HCT116 (cell line): ENCODE results near the gene AKT3. TPM values are rescaled to one million over a fixed set of nuclear protein-coding genes. Genes with fewer than 3 reads are reported as not detected.

Experiments used
- ATAC-seq: fragments of 200-7000 bp; cut with Tn5 transposase; 2 replicates; pipeline ENCODE4 v1.9.1; 2020; ENCODE audit warnings: mild to moderate bottlenecking, moderate library complexity
- BruUV-seq: library from RNA; stranded (reverse); fragments of 400-500 nt; replicated peaks from 2 replicates; lab custom pipeline; 2021; lab: Mats Ljungman, UMichigan
- CTCF ChIA-PET: fragments of 300-600 bp; sonication (Branson Sonifier 250); formaldehyde crosslinking; loops from one replicate; lab custom pipeline; 2021; ENCODE audit warnings: antibody characterized with exemption; lab: Charles Lee
- POLR2A ChIA-PET: fragments of 300-600, 350-600 bp; sonication (Branson Sonifier 250); formaldehyde crosslinking; loops from one replicate; lab custom pipeline; 2021; ENCODE audit warnings: antibody characterized with exemption; lab: Charles Lee
- RAD21 ChIA-PET, 2 experiments: fragments of 300-600 bp; sonication (Branson Sonifier 250); formaldehyde crosslinking; loops; one replicate each; lab custom pipeline; 2023; ENCODE audit warnings: low total read pairs in 2 of 2; ENCODE audit not compliant: uncharacterized antibody in 2 of 2, unreplicated experiment in 2 of 2, low non-redundant PET in 1 of 2; lab: Charles Lee
- DNase-seq: peaks from one replicate; pipeline ENCODE4 v3.0.0-alpha.2; 2010; ENCODE audit warnings: low read depth, low spot score
- H2AFZ ChIP-seq: fragments of 200-600 bp; shearing (Covaris generic), sonication (generic); 2 replicates; pipeline ENCODE4 v1.6.1; 2017; ENCODE audit warnings: low read depth, mixed run types, mixed read lengths, antibody characterized with exemption, low read length; ENCODE audit not compliant: poor library complexity, severe bottlenecking
- H3K27ac ChIP-seq: 2 replicates; pipeline ENCODE4 v1.5.1; 2012; ENCODE audit warnings: low read depth, low read length
- H3K27me3 ChIP-seq: fragments of 200-600 bp; sonication (generic); 2 replicates; pipeline ENCODE4 v1.6.1; 2016; ENCODE audit warnings: mixed run types, low read length, mixed read lengths; ENCODE audit not compliant: insufficient read depth
- H3K36me3 ChIP-seq, 2 experiments: fragments of 200-500 bp in 1 of 2; fragments of 200-600 bp in 1 of 2; sonication (Bioruptor generic) in 1 of 2; sonication (generic) in 1 of 2; 2 replicates each; pipeline versions ENCODE4 v1.5.1 to v1.6.1; 2014 to 2016; ENCODE audit warnings: low read length in 2 of 2, inconsistent platforms in 1 of 2, mixed read lengths in 1 of 2, mixed run types in 1 of 2; ENCODE audit not compliant: insufficient read depth in 2 of 2, control insufficient read depth in 1 of 2
- H3K4me1 ChIP-seq, 2 experiments: fragments of 200-600 bp in 1 of 2; sonication (generic) in 1 of 2; 2 replicates each; pipeline versions ENCODE4 v1.5.1 to v1.6.1; 2012 to 2017; ENCODE audit warnings: low read length in 2 of 2, inconsistent platforms in 1 of 2, mild to moderate bottlenecking in 1 of 2, mixed read lengths in 1 of 2, mixed run types in 1 of 2, moderate library complexity in 1 of 2; ENCODE audit not compliant: insufficient read depth in 2 of 2, control insufficient read depth in 1 of 2
- H3K4me2 ChIP-seq: fragments of 200-600 bp; sonication (generic); 2 replicates; pipeline ENCODE4 v1.6.1; 2017; ENCODE audit warnings: mixed run types, low read length, mixed read lengths
- H3K4me3 ChIP-seq, 2 experiments: fragments of 200-600 bp in 1 of 2; sonication (generic) in 1 of 2; replicated peaks in 1 of 2; 2 replicates each; pipeline ENCODE4 v1.5.1; 2011 to 2016; ENCODE audit warnings: low read length in 2 of 2, control low read depth in 1 of 2, low read depth in 1 of 2, mild to moderate bottlenecking in 1 of 2, mixed read lengths in 1 of 2, mixed run types in 1 of 2
- H3K79me2 ChIP-seq: fragments of 200-600 bp; sonication (generic); 2 replicates; pipeline ENCODE4 v1.6.1; 2017; ENCODE audit warnings: mild to moderate bottlenecking, mixed run types, low read length, moderate library complexity, mixed read lengths; ENCODE audit not compliant: insufficient read depth
- H3K9ac ChIP-seq: fragments of 200-600 bp; sonication (generic); 2 replicates; pipeline ENCODE4 v1.6.1; 2016; ENCODE audit warnings: low read length, mixed read lengths
- H3K9me2 ChIP-seq: fragments of 200-600 bp; sonication (generic), shearing (Covaris generic); 2 replicates; pipeline ENCODE4 v1.6.1; 2017; ENCODE audit warnings: mixed run types, mild to moderate bottlenecking, moderate library complexity; ENCODE audit not compliant: insufficient read depth
- H3K9me3 ChIP-seq, 2 experiments: fragments of 200-500 bp in 1 of 2; fragments of 200-600 bp in 1 of 2; sonication (Bioruptor generic) in 1 of 2; sonication (generic) in 1 of 2; 2 replicates each; pipeline ENCODE4 v1.6.1; 2014 to 2017; ENCODE audit warnings: low read length in 2 of 2, mixed read lengths in 2 of 2, inconsistent platforms in 1 of 2, low read depth in 1 of 2, mild to moderate bottlenecking in 1 of 2, mixed run types in 1 of 2, moderate library complexity in 1 of 2; ENCODE audit not compliant: control insufficient read depth in 1 of 2, insufficient read depth in 1 of 2
- H4K20me1 ChIP-seq: fragments of 200-600 bp; sonication (generic), shearing (Covaris generic); 2 replicates; pipeline ENCODE4 v1.6.1; 2017; ENCODE audit warnings: mixed run types, mild to moderate bottlenecking, moderate library complexity; ENCODE audit not compliant: insufficient read depth
- CEBPB ChIP-seq: IDR thresholded peaks from 2 replicates; pipeline ENCODE4 v1.6.1; 2012; ENCODE audit warnings: low read depth
- ELF1 ChIP-seq: IDR thresholded peaks from 2 replicates; pipeline ENCODE4 v1.6.1; 2012; ENCODE audit warnings: low read depth, borderline replicate concordance
- EZH2phosphoT487 ChIP-seq: fragments of 200-600 bp; IDR thresholded peaks from 2 replicates; pipeline ENCODE4 v1.6.1; 2018; ENCODE audit warnings: antibody characterized with exemption, borderline replicate concordance
- FOSL1 ChIP-seq: IDR thresholded peaks from 2 replicates; pipeline ENCODE4 v1.6.1; 2012; ENCODE audit warnings: low read depth
- JUND ChIP-seq: IDR thresholded peaks from 2 replicates; pipeline ENCODE4 v1.6.1; 2012
- POLR2A ChIP-seq: IDR thresholded peaks from 2 replicates; pipeline ENCODE4 v1.7.0; 2011; ENCODE audit warnings: borderline replicate concordance; ENCODE audit not compliant: insufficient read depth, insufficient read length; ENCODE audit errors: extremely low read depth
- POLR2AphosphoS5 ChIP-seq: IDR thresholded peaks from 2 replicates; pipeline ENCODE4 v1.6.1; 2011; ENCODE audit warnings: mild to moderate bottlenecking, low read depth, low read length, moderate library complexity
- TCF7L2 ChIP-seq: IDR thresholded peaks from 2 replicates; pipeline ENCODE4 v1.7.0; 2011; ENCODE audit warnings: borderline replicate concordance, inconsistent platforms; ENCODE audit not compliant: insufficient read depth, insufficient read length; ENCODE audit errors: extremely low read depth
- ZFX ChIP-seq: fragments of 450-650 bp; IDR thresholded peaks from 2 replicates; pipeline ENCODE4 v1.6.1; 2017
- intact Hi-C: fragments of 100-400 bp; cut with micrococcal nuclease; formaldehyde crosslinking; loops from 2 replicates; pipeline ENCODE4 v1.10.0; 2022
- total RNA-seq: library from RNA; stranded (reverse); gene quantifications from one replicate; pipeline ENCODE4 v1.2.1, GENCODE V29; 2021; ENCODE audit not compliant: unreplicated experiment
- TF ChIP-seq, protein P1 (sequence below): IDR thresholded peaks from 2 replicates; pipeline ENCODE4 v1.6.1; 2011; ENCODE audit warnings: mild to moderate bottlenecking, low read length, moderate library complexity; ENCODE audit not compliant: insufficient replicate concordance; ENCODE audit errors: extremely low read depth
- TF ChIP-seq, protein P2 (sequence below): IDR thresholded peaks from 2 replicates; pipeline ENCODE4 v1.6.1; 2012
- TF ChIP-seq, protein P3 (sequence below): IDR thresholded peaks from 2 replicates; pipeline ENCODE4 v1.6.1; 2012; ENCODE audit warnings: low read depth
- TF ChIP-seq, protein P4 (sequence below), 3 experiments: fragments of 200-600 bp in 1 of 3; sonication (generic) in 1 of 3; IDR thresholded peaks in 2 of 3; conservative IDR thresholded peaks in 1 of 3; 2 replicates each; pipeline ENCODE4 v1.5.1; 2012 to 2017; ENCODE audit warnings: low read depth in 2 of 3, low read length in 2 of 3, antibody characterized with exemption in 1 of 3, borderline replicate concordance in 1 of 3, control low read depth in 1 of 3, mild to moderate bottlenecking in 1 of 3, mixed read lengths in 1 of 3, mixed run types in 1 of 3, moderate library complexity in 1 of 3; ENCODE audit not compliant: insufficient read depth in 1 of 3
- TF ChIP-seq, protein P5 (sequence below): IDR thresholded peaks from 2 replicates; pipeline ENCODE4 v1.6.1; 2012

Gene AKT3
- total RNA-seq, 1 experiment from 2014 or later, result 0.49 TPM

DNA sequence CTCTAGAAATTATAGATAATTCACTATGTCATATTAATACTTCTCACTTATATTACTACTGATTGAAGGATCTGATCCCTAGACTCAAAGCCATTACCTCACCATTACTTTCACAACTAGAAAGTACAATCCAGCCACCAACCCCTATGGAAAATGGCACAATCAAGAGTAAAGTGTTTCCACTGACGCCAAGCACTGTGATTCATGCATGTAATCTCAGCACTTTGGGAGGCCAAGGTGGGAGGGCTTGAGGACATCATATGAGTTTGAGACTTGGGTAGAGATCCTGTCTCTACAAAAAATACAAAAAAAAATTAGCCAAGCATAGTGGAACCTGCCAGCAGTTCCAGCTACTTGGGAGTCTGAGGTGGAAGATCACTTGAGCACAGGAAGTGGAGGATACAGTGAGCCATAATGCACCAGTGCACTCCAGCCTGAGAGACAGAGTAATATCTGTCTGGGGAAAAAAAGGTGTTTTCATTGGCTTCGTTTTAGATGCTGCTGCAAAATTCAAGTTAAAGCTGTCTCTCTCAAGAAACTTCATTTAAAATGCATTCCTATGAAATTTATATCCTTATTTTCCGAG is 126.5 kb downstream of the AKT3 start (continued):
- no peak for TF ChIP-seq EZH2phosphoT487
- TF ChIP-seq, protein P1, sequence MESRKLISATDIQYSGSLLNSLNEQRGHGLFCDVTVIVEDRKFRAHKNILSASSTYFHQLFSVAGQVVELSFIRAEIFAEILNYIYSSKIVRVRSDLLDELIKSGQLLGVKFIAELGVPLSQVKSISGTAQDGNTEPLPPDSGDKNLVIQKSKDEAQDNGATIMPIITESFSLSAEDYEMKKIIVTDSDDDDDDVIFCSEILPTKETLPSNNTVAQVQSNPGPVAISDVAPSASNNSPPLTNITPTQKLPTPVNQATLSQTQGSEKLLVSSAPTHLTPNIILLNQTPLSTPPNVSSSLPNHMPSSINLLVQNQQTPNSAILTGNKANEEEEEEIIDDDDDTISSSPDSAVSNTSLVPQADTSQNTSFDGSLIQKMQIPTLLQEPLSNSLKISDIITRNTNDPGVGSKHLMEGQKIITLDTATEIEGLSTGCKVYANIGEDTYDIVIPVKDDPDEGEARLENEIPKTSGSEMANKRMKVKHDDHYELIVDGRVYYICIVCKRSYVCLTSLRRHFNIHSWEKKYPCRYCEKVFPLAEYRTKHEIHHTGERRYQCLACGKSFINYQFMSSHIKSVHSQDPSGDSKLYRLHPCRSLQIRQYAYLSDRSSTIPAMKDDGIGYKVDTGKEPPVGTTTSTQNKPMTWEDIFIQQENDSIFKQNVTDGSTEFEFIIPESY, result no peak
- TF ChIP-seq FOSL1, result no peak
- TF ChIP-seq POLR2A, result no peak
- no peak for TF ChIP-seq ZFX

DNA sequence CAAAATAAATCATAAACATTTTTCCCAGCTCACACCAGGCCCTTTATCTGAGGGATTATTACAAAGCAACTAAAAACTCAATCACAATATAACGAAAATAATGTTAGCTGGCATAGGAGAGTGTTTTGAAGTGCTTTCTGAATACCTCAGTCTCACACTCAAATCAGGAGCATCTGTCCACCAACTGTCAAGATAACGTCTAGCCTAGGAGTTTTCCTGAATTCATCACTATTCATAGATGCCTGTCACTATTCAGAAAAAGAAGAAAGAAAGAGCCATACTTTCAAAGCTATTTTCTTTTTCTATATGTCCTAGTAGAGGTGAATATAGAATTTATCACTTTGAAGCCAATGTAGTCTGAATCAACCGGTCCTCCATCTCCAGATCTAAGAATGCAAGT is 127.0 kb downstream of the AKT3 start:
- DNase-seq, result no peak
- BruUV-seq, result no TSS peak
- Histone ChIP-seq H3K36me3 (no peaks in the 10 kb centered on the region), H2AFZ (no peak overlapping the region), H3K79me2 (no peaks in the 10 kb centered on the region), H3K27ac (no peak overlapping the region), H3K4me2 (no peak overlapping the region), H3K9me3 (no peaks in the 10 kb centered on the region), H3K27me3 (peaks cover 12% of the 10 kb centered on the region), H3K9me2 (no peaks in the 10 kb centered on the region), H4K20me1 (no peaks in the 10 kb centered on the region), H3K4me3 (no peak overlapping the region), H3K9ac (no peak overlapping the region), H3K4me1 (no peaks in the 10 kb centered on the region)
- RAD21 ChIA-PET, result no interaction called here
- CTCF ChIA-PET, result no interaction called here
- POLR2A ChIA-PET, result no interaction called here
- ATAC-seq, result no peak
- intact Hi-C loops, result no loop called here
- TF ChIP-seq, protein P1, result no peak
- TF ChIP-seq, protein P2, sequence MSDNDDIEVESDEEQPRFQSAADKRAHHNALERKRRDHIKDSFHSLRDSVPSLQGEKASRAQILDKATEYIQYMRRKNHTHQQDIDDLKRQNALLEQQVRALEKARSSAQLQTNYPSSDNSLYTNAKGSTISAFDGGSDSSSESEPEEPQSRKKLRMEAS, result no peak
- TF ChIP-seq FOSL1 (no peak), POLR2AphosphoS5 (no peak), EZH2phosphoT487 (no peak), CEBPB (no peak), ELF1 (no peak), JUND (no peak), TCF7L2 (no peak)
- TF ChIP-seq, protein P3, sequence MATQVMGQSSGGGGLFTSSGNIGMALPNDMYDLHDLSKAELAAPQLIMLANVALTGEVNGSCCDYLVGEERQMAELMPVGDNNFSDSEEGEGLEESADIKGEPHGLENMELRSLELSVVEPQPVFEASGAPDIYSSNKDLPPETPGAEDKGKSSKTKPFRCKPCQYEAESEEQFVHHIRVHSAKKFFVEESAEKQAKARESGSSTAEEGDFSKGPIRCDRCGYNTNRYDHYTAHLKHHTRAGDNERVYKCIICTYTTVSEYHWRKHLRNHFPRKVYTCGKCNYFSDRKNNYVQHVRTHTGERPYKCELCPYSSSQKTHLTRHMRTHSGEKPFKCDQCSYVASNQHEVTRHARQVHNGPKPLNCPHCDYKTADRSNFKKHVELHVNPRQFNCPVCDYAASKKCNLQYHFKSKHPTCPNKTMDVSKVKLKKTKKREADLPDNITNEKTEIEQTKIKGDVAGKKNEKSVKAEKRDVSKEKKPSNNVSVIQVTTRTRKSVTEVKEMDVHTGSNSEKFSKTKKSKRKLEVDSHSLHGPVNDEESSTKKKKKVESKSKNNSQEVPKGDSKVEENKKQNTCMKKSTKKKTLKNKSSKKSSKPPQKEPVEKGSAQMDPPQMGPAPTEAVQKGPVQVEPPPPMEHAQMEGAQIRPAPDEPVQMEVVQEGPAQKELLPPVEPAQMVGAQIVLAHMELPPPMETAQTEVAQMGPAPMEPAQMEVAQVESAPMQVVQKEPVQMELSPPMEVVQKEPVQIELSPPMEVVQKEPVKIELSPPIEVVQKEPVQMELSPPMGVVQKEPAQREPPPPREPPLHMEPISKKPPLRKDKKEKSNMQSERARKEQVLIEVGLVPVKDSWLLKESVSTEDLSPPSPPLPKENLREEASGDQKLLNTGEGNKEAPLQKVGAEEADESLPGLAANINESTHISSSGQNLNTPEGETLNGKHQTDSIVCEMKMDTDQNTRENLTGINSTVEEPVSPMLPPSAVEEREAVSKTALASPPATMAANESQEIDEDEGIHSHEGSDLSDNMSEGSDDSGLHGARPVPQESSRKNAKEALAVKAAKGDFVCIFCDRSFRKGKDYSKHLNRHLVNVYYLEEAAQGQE, result no peak
- TF ChIP-seq, protein P4, sequence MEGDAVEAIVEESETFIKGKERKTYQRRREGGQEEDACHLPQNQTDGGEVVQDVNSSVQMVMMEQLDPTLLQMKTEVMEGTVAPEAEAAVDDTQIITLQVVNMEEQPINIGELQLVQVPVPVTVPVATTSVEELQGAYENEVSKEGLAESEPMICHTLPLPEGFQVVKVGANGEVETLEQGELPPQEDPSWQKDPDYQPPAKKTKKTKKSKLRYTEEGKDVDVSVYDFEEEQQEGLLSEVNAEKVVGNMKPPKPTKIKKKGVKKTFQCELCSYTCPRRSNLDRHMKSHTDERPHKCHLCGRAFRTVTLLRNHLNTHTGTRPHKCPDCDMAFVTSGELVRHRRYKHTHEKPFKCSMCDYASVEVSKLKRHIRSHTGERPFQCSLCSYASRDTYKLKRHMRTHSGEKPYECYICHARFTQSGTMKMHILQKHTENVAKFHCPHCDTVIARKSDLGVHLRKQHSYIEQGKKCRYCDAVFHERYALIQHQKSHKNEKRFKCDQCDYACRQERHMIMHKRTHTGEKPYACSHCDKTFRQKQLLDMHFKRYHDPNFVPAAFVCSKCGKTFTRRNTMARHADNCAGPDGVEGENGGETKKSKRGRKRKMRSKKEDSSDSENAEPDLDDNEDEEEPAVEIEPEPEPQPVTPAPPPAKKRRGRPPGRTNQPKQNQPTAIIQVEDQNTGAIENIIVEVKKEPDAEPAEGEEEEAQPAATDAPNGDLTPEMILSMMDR (IDR thresholded peaks at IDR 0.05 in 2 of 3, conservative IDR thresholded peaks at IDR 0.05 in 1 of 3; ENCODE audit: borderline replicate concordance in 1 of 3, insufficient read depth in 1 of 3, low read depth in 2 of 3, low read length in 2 of 3), result no peak
- TF ChIP-seq, protein P5, sequence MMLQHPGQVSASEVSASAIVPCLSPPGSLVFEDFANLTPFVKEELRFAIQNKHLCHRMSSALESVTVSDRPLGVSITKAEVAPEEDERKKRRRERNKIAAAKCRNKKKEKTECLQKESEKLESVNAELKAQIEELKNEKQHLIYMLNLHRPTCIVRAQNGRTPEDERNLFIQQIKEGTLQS, result no peak
